GM19452 (cell line): ENCODE data around the gene MGLL.
"Not testable (repeated sequence)": the region's sequence is repeated elsewhere in the genome, so short reads cannot be mapped to it uniquely, and the experiment has no call there.

ENCODE experiments used
- ATAC-seq: cut with Tn5 transposase; IDR thresholded peaks from one replicate; pipeline ENCODE4 v1.9.1; 2021; ENCODE audit not compliant: unreplicated experiment

MGLL gene

GRCh38 chr3:127712461-127712860, 109.9 kb downstream of the MGLL start:
- no peak for ATAC-seq

DNA sequence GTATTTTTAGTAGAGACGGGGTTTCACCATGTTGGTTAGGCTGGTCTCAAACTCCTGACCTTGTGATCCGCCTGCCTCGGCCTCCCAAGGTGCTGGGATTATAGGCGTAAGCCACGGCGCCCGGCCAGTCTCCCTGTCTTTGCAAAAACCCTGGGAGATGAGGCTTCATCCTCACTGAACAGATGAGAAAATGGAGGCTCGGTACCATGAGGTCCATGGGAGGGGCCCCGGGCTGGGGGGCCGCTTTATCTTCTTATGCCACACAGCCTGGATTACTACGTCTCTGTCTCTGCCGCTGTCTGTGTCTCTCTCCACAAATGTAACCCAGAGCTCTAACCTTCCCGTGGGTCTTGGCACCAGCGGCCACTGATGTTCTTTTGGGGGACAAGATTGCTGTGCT, 110.4 kb downstream of the MGLL start:
- ATAC-seq = no peak

DNA sequence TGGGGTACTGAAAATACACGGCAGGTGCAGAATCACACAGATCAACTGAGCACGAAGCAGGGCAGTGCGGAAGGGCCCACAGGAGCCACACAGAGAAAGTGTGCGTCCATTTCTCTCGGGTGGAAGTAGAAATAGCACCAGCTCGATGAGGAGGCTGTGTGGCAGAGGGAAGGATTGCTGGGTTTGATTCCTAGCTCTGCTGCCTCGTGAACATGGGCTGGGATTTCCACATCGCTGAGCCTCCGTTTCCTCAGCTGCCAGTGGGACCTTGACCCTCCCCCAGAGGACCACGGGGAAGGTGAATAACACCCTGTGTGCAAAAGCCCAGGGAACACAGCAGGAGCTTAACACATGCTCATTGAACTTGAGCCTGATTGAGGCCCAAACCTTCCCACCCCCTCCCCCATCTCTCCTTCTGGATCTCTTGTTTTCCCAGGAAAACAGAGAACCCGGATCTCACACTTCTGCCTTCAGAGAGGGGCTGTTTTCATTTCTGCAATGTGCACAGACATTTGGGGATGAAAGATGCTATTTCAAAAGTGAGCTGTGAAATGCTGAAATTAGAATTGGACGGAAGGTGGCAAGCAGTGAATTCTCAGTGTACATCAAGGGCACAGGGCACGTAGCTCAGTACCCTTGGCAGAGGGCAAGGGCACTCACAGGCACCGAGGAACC, 111.2 kb downstream of the MGLL start:
- no peak for ATAC-seq

DNA sequence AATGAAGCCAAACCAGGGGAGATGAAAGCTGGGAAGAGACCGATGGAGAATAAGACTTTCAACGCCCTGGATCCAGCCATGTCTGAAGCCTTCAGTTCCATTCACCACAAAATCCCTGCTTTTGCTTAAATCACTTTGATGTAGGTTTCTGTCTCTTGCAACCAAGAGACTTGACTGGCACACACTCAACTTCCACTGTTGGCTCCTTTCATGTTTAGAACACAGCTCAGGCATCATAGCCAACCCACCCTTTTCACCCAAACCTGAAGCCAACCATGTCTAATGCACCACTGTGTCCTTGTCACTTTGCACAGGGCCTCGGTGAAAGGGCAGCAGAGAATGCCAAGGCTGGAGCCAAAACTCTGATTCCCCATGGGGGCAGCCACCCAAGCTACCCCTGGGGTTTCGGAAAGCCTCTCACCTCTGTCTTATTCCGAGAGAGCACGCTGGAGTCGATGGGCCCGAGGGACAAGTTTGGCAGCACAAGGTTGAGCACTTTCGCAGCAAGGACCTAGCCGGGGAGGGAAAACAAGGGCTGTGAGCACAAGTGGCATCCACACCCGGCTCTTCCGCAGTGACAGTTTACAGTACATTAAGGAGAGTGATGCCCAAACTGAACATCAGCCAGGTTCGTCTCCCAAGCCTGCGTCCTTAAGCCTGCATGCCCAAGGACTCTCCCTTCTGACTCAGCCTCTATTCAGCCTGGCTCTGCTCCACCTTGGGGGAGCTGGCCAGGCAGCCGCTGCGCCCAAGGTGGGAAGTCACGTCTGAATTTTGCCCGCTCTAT, 112.0 kb downstream of the MGLL start:
- no peak for ATAC-seq

- no peak for ATAC-seq
Observed at GRCh38 chr3:127709320-127710060, 112.8 kb downstream of the MGLL start.

GRCh38 chr3:127708837-127709236, 113.5 kb downstream of the MGLL start:
- no peak for ATAC-seq

DNA sequence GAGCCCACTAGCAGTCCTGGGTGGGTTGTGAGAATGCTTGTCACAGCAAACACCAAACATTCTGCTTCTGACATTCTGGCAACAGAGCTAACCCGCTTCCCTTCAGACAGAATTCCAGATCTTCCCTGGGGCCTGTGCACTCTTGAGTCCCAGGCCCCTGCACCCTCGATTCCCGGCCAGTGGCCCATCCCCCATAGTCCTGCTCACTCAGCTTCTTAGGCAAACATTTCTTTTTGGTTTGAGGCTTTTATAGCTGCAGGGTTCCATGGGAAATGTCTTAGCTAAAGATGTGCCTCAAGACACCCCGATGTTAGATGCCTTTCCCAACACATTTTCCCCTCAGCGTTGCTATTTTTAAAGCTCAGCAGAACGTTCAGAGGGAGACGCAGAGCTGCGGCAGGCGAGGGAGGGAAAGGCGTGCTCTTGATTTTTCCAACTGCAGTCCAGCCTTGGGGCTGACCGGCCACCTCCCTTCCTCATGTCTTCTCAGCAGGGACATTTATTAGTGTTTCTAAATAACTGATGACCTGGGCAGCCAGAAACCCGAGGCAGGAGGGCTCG, 114.4 kb downstream of the MGLL start:
- ATAC-seq = no peak

DNA sequence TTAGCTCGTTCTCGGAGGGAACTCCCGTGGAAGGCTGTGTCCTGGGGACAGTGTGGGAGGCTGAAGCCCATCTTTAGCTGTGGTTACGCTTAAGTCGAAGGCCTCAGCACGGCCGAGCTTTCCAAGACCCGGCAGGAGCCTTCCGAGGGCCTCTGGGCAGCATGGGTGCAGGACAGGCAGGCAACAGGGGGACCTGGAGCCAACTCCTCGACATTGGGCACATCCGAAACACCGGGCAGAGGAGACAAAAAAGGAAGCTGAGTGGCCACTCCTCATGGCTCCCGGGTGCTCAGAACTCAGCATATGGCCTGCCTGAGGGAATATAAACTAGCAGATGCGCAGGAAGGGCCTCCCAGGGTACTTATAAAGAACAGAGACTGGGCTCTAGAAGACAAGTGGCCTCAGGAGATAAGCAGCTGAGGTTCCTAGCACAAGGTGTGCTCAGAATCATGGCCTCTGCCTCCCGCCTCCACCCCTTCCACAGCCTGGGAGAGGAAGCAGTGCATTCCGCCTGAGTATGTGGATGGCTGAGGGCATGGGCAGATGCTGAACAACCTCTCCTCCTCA, 115.4 kb downstream of the MGLL start:
- no peak for ATAC-seq

GRCh38 chr3:127706312-127706711, 116.0 kb downstream of the MGLL start:
- no peak for ATAC-seq

- not testable (repeated sequence) for ATAC-seq
Observed at GRCh38 chr3:127704840-127705239, 117.5 kb downstream of the MGLL start.

DNA sequence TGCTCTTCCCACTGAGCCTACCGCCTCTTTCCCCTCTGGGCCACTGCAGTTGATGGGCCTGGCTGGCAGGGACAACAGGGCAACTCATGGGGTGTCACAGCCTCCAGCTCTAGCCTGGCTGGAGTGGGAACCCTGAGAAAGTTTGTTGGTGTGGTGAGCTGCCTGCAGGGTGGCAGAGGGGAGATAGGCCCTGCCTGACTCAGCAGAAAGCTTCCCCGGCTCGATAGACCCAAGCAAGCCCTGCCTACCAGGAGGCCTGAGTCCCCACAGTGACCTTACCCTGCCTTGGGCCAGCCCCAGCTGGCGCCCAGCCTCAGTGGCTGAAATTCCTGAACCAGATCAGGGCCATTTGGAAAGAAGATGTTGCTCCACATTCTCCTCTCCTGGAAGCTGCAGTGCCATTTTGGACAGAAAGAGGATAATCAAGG, 120.2 kb downstream of the MGLL start:
- no peak for ATAC-seq

DNA sequence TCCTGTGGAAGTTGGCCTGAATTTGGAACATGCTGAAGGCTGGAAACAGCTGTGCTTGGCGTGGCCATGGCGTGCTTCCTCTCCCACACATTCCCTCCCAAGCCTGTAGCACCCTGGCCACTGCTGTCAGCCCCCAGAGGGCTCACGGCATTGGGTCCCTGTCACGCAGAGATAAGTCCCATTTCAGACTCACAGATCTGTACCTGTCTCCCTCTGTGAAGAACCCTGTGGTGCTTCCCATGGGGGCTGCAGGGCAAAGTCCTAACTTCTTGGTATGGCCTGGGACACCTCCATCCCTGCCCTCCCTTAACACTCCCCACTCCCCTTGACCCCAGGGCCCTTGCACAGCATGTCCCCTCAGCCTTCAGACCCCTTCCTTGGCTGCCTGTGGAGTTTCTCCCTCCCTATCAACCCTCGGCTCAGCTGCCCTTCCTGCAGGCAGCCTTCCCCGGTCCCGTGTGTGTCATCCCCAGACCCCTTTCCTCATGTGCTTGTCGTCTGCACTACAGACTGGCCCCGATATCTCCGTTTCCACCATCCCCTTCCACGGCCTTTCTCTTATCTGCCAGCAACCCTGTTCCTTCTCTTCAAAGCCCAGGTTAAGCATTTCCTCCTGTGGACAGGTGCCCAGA, 120.9 kb downstream of the MGLL start:
- ATAC-seq = no peak

DNA sequence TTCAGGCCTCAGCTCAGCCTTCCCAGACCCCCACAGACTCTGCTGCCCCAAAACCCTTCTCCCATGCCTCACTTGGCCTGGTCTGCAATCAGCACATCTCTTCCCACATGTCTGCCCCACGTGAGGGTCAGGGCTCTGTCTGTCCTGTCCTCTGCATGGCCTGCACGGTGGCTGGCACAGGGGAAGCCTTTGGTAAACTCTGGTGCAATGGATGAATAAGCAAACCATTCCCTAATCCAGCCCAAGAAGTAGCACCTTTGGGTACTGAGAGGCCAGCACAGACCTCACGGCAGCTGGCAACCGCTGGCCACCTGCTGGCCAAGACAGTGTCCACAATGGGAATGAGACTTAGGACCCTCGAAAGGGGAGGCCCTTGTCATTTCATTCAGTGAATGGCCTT, 121.9 kb downstream of the MGLL start:
- ATAC-seq = no peak

DNA sequence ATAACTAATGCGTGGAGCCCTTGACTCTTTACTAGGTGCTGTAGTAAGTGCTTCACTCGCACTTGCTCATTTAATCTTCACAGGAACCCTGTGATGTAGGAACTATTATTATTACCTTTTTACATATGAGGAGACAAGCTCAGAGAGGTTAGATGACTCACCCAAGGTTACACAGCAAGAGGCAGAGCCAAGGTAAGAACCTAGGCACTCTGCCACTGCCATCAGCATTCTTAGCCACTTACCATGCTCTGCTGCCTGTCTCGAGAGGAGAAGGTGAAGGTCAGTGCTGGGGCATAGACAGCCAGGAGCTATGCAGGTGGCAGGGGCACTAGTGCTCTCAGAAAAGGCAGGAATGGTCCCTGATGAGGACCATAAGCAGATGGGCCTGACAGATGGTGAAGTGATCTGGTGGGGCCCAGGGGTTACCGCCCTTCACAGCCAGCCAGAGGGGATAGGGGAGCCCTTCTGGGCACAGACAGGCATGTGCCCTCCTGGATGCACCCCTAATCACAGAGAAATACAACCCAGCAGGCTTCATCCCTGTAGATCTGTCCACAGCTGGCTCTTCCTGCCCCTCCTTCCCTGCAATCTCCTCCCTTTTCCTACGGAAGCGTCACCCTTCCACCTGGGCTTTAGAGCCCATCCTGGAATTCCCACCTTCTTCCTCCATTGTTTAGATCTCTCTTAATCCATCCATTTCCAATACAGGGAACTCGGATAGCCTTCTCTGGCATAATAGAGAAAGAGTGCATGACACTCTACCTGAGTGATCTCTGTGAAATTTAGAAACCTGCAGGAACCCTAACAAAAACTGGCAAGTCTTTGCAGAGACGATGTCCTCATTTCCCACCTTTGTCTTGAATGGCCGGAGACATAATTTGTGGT, 122.7 kb downstream of the MGLL start:
- no peak for ATAC-seq

GRCh38 chr3:127698691-127699415, 123.5 kb downstream of the MGLL start:
- ATAC-seq = no peak

DNA sequence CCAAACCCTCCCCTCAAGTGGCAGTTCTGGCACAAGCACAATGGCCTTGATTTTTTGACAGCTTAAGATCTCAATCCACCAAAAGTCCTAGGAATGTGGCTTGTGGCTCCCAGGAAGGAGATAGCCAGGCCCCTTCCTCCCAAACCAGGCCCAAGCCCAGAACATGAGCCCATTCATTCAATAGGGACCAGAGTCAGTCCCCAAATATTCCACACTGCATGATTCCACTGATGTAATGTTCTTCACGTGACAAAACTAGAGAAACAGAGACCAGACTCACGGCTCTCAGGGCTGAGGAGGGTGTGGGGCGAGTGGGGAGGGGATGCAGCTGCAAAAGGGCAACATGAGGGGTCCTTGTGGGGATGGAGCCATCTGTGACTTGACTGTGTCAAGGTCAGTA, 124.0 kb downstream of the MGLL start:
- no peak for ATAC-seq

DNA sequence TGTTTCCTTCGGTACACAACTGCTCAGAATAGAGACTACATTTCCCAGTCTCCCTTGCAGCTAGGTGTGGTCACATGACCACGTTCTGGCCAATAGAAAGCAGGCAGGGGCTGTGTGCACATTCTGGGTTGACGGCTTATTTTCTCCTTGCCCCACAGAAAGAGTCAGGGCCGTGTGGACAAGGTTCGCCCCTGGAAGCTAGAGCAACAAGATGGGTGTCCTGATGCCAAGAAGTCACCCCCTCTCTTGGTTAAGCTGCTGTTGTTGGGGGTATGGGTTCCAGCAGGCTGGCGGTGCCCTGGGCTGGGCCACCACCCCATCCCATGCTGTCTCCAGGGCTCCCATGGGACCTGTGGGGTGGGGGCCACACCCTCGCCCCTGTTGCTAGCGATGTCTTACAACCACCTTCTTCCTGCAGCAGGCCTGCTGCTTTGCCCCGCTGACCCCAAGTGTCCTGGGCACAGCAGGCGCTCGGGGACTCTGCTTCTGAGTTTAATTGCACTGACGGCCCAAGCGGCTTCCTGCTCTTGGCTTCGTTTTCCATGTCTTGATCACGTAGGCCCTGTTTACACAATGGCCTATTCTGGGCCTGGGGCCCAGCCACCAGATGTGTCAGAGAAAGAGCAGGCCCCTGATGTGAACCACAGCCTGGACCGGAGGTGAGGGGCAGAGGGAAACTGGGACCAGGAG, 124.6 kb downstream of the MGLL start:
- ATAC-seq = peak; percentile 73

DNA sequence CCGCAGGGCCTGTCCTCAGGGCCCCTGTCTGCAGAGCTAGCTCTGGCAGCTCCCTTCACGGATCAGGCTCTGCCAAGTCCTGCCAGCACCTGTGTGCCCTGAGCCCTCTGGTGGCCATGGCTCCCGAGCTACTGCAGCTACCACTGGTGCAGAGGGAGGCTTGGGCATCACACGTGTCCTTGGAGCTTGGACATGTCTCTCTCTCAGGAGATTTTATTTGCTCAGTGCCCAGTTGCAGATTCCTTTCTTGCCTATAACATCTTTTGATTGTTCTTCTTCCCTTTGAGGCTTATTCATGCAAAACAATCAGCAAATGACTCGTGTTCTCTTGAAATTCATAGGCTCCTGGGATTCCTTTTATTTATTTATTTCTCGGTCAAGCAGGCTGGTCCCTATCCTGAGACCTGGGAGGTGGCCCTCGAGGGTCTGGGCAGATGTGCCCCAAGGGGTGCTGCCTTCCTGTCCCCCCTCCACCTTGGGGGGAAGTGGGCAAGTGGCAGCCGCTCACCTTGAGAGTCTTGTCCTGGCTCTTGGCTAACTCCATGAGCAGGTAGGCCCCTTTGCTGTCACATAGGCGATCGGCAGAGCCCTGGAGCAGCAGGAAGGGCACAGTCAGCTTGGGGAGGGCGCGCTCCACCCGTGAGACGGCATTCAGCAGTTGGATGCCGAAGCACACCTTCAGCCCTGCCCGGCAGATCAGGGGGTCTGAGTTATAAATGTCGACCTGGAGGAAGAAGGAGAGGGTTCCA, 127.7 kb downstream of the MGLL start:
- ATAC-seq = no peak
